OCI-LY7 (cell line): ENCODE results near the gene KRTAP15-1.

ENCODE experiments used
- EZH2phosphoT487 ChIP-seq: fragments of 200-600 bp; sonication (generic); IDR thresholded peaks from 2 replicates; pipeline ENCODE4 v1.6.1; 2018; ENCODE audit warnings: low read depth, borderline replicate concordance, mild to moderate bottlenecking, mixed run types, antibody characterized with exemption, low read length, moderate library complexity, mixed read lengths
- TF ChIP-seq, protein P1 (sequence below): fragments of 200-600 bp; sonication (generic); conservative IDR thresholded peaks from 2 replicates; pipeline ENCODE4 v1.5.1; 2014; ENCODE audit warnings: mild to moderate bottlenecking, antibody characterized with exemption, low read length, moderate library complexity, mixed read lengths

- TF ChIP-seq, protein P1, sequence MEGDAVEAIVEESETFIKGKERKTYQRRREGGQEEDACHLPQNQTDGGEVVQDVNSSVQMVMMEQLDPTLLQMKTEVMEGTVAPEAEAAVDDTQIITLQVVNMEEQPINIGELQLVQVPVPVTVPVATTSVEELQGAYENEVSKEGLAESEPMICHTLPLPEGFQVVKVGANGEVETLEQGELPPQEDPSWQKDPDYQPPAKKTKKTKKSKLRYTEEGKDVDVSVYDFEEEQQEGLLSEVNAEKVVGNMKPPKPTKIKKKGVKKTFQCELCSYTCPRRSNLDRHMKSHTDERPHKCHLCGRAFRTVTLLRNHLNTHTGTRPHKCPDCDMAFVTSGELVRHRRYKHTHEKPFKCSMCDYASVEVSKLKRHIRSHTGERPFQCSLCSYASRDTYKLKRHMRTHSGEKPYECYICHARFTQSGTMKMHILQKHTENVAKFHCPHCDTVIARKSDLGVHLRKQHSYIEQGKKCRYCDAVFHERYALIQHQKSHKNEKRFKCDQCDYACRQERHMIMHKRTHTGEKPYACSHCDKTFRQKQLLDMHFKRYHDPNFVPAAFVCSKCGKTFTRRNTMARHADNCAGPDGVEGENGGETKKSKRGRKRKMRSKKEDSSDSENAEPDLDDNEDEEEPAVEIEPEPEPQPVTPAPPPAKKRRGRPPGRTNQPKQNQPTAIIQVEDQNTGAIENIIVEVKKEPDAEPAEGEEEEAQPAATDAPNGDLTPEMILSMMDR = no peak
- TF ChIP-seq EZH2phosphoT487 = no peak
Measured at GRCh38 chr21:30482130-30482529, 42.1 kb downstream of the KRTAP15-1 start.
